DND-41 (cell line): ENCODE results near the gene CDCA5.

Experiments
- ATAC-seq: fragments of 200-7000 bp; cut with Tn5 transposase; 3 replicates; pipeline ENCODE4 v1.9.1; 2021; ENCODE audit warnings: low read depth; ENCODE audit not compliant: insufficient read depth
- DNase-seq: peaks from one replicate; pipeline ENCODE4 v3.0.0-alpha.2; 2020
- H2AFZ ChIP-seq: 2 replicates; pipeline ENCODE4 v1.6.0; 2012; ENCODE audit warnings: low read depth, low read length
- H3K27ac ChIP-seq: 2 replicates; pipeline ENCODE4 v1.5.1; 2012; ENCODE audit warnings: low read length, inconsistent platforms
- H3K27me3 ChIP-seq: fragments of 200-600 bp; sonication (generic); 2 replicates; pipeline ENCODE4 v1.6.0; 2012; ENCODE audit warnings: low read length, mild to moderate bottlenecking, inconsistent platforms; ENCODE audit not compliant: insufficient read depth, poor library complexity
- H3K36me3 ChIP-seq: 2 replicates; pipeline ENCODE4 v1.5.1; 2012; ENCODE audit warnings: low read length, inconsistent platforms; ENCODE audit not compliant: insufficient read depth
- H3K4me1 ChIP-seq: 2 replicates; pipeline ENCODE4 v1.5.1; 2012; ENCODE audit warnings: mild to moderate bottlenecking, low read length; ENCODE audit not compliant: insufficient read depth
- H3K4me2 ChIP-seq: 2 replicates; pipeline ENCODE4 v1.6.0; 2012; ENCODE audit warnings: mild to moderate bottlenecking, moderate library complexity, low read length, inconsistent platforms; ENCODE audit not compliant: insufficient read depth
- H3K4me3 ChIP-seq, 2 experiments: fragments of 200-600 bp in 1 of 2; shearing (Covaris generic) in 1 of 2; 2 replicates each; pipeline ENCODE4 v1.5.1; 2012 to 2016; ENCODE audit warnings: inconsistent platforms in 2 of 2, low read length in 2 of 2, mild to moderate bottlenecking in 2 of 2, low read depth in 1 of 2, moderate library complexity in 1 of 2
- H3K79me2 ChIP-seq: 2 replicates; pipeline ENCODE4 v1.6.0; 2012; ENCODE audit warnings: low read length, inconsistent platforms; ENCODE audit not compliant: insufficient read depth
- H3K9ac ChIP-seq: 2 replicates; pipeline ENCODE4 v1.6.0; 2012; ENCODE audit warnings: low read depth, mild to moderate bottlenecking, inconsistent platforms, low read length, moderate library complexity
- H3K9me3 ChIP-seq: 2 replicates; pipeline ENCODE4 v1.5.1; 2012; ENCODE audit warnings: low read length, moderate library complexity, mild to moderate bottlenecking, inconsistent platforms; ENCODE audit not compliant: insufficient read depth, severe bottlenecking
- H4K20me1 ChIP-seq: 2 replicates; pipeline ENCODE4 v1.6.0; 2012; ENCODE audit warnings: low read length; ENCODE audit not compliant: insufficient read depth
- EZH2 ChIP-seq: IDR thresholded peaks from 3 replicates; pipeline ENCODE4 v1.6.1; 2012; ENCODE audit warnings: borderline replicate concordance, low read depth, mild to moderate bottlenecking, moderate library complexity, low read length, inconsistent platforms; ENCODE audit not compliant: severe bottlenecking
- TF ChIP-seq, protein P1 (sequence below): IDR thresholded peaks from 2 replicates; pipeline ENCODE4 v1.5.1; 2012; ENCODE audit warnings: borderline replicate concordance, low read length, moderate library complexity, mild to moderate bottlenecking; ENCODE audit not compliant: poor library complexity, severe bottlenecking; ENCODE audit errors: extremely low read depth

CDCA5 gene

DNA sequence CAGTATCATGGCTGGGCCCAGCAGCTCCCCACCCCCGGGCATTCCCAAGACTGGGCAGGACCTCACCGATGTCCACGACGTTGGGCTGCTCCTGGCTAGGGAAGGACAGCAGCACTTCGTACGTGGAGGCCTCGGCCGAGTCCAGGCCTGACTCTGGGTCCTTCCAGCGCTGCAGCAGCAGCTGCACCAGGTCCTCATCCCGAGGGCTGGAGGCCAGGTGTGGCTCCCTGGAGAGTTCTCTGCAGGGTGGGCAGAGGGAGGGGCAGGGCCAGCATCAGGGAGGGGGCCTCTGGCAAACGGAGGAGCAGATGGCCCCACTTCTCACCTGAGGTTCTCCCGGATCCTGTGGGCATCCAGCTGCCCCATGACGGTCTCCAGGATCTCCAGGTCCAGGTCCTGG lies 25.8 kb downstream of the CDCA5 start:
- Histone ChIP-seq H2AFZ (no peak overlapping the region), H3K4me2 (no peak overlapping the region), H3K4me1 (no peaks in the 10 kb centered on the region), H4K20me1 (no peaks in the 10 kb centered on the region; the same call in 1 of the 2 replicates), H3K27me3 (no peaks in the 10 kb centered on the region), H3K9ac (no peak overlapping the region), H3K4me3 (no peak overlapping the region), H3K36me3 (no peaks in the 10 kb centered on the region), H3K79me2 (no peaks in the 10 kb centered on the region), H3K27ac (no peak overlapping the region), H3K9me3 (no peaks in the 10 kb centered on the region)
- DNase-seq (no peak), ATAC-seq (no peak)
- TF ChIP-seq EZH2, result no peak
- TF ChIP-seq, protein P1, sequence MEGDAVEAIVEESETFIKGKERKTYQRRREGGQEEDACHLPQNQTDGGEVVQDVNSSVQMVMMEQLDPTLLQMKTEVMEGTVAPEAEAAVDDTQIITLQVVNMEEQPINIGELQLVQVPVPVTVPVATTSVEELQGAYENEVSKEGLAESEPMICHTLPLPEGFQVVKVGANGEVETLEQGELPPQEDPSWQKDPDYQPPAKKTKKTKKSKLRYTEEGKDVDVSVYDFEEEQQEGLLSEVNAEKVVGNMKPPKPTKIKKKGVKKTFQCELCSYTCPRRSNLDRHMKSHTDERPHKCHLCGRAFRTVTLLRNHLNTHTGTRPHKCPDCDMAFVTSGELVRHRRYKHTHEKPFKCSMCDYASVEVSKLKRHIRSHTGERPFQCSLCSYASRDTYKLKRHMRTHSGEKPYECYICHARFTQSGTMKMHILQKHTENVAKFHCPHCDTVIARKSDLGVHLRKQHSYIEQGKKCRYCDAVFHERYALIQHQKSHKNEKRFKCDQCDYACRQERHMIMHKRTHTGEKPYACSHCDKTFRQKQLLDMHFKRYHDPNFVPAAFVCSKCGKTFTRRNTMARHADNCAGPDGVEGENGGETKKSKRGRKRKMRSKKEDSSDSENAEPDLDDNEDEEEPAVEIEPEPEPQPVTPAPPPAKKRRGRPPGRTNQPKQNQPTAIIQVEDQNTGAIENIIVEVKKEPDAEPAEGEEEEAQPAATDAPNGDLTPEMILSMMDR, result no peak

DNA sequence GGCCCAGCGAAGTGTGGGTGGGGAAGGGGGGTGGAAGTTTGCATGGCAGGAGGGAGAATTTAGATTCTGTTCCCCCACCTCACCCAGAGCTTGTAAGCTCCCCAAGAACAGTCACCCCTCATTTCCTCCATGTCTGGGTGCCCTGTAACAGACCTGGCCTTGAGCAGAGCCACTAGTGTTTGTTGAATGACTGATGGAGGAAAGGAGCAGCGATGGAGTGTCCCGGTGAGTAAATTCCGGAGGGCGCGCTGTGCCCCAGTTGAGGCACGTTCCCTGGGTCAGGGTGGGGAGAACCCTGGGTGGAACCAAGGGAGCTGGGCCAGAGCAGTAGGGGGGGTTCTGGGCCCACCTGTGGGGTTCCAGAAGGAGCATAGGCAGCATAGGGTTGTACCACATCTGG lies 26.3 kb downstream of the CDCA5 start:
- Histone ChIP-seq H3K9ac (no peak overlapping the region), H4K20me1 (no peaks in the 10 kb centered on the region; the same call in 1 of the 2 replicates), H3K36me3 (no peaks in the 10 kb centered on the region), H3K79me2 (no peaks in the 10 kb centered on the region), H3K27ac (no peak overlapping the region), H3K4me1 (no peaks in the 10 kb centered on the region), H3K4me3 (no peak overlapping the region), H3K4me2 (no peak overlapping the region), H3K9me3 (no peaks in the 10 kb centered on the region), H2AFZ (no peak overlapping the region), H3K27me3 (no peaks in the 10 kb centered on the region)
- DNase-seq (no peak), ATAC-seq (no peak)
- TF ChIP-seq, protein P1, result no peak
- TF ChIP-seq EZH2, result no peak

DNA sequence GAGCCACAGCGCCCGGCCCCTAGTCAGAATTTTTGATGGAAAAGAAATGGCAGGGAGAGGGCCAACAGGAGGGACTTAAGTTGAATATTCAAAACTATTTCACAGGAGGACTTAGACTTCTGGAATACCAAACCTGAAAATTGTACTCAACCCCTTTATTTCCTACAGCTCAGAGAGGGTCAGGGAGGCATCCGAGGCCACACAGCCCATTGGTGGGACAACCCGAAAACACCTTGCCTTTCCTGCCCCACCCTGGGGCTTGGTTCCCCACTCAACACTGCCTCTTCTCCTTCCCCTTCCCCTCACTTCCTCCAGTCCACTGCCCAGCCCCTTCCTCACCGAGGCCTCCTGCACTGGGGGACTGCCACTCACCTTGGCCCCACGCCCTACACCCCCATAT lies 26.8 kb downstream of the CDCA5 start:
- H3K79me2 ChIP-seq, result no peaks in the 10 kb centered on the region
- no peaks in the 10 kb centered on the region for H3K4me1 ChIP-seq
- H3K4me2 ChIP-seq, result no peak overlapping the region

More for the DNA sequence above, 26.8 kb downstream of the CDCA5 start:
- Histone ChIP-seq H3K4me3 (no peak overlapping the region), H3K9ac (no peak overlapping the region), H2AFZ (no peak overlapping the region), H4K20me1 (no peaks in the 10 kb centered on the region; the same call in 1 of the 2 replicates), H3K9me3 (no peaks in the 10 kb centered on the region), H3K27me3 (no peaks in the 10 kb centered on the region), H3K27ac (no peak overlapping the region), H3K36me3 (no peaks in the 10 kb centered on the region)
- TF ChIP-seq EZH2, result no peak
- TF ChIP-seq, protein P1, result no peak
- ATAC-seq (no peak), DNase-seq (no peak)
